HepG2 (cell line): ENCODE data around the gene DPEP2NB. TPM values are rescaled to one million over a fixed set of nuclear protein-coding genes. Genes with fewer than 3 reads are reported as not detected.
A peak's percentile ranks its signal among the peaks of the same experiment; 100 is the strongest.

Source experiments
- HOXA9 ChIP-seq: sonication (generic); formaldehyde crosslinking; IDR thresholded peaks from 2 replicates; pipeline ENCODE4 v1.8.1; 2022; ENCODE audit warnings: missing genetic modification reagents, mild to moderate bottlenecking, moderate library complexity, borderline replicate concordance
- IRF2 ChIP-seq: IDR thresholded peaks from 2 replicates; pipeline ENCODE4 v1.6.1; 2018; ENCODE audit warnings: missing genetic modification reagents, missing compliant biosample characterization
- KLF9 ChIP-seq: IDR thresholded peaks from 2 replicates; pipeline ENCODE4 v1.6.1; 2016; ENCODE audit warnings: low read depth
- MTA1 ChIP-seq: sonication (generic); formaldehyde crosslinking; IDR thresholded peaks from 2 replicates; pipeline ENCODE4 v1.4.0; 2020; ENCODE audit warnings: missing genetic modification reagents, mild to moderate bottlenecking, borderline replicate concordance
- MXI1 ChIP-seq: IDR thresholded peaks from 3 replicates; pipeline ENCODE4 v1.6.1; 2012; ENCODE audit warnings: low read depth, low read length, inconsistent platforms, borderline replicate concordance
- PHF8 ChIP-seq: sonication (generic); formaldehyde crosslinking; IDR thresholded peaks from 2 replicates; pipeline ENCODE4 v1.5.0; 2020; ENCODE audit warnings: missing genetic modification reagents
- PPARG ChIP-seq: conservative IDR thresholded peaks from 2 replicates; pipeline ENCODE4 v1.6.1; 2016; ENCODE audit warnings: missing biosample characterization, missing genetic modification reagents
- SAFB2 ChIP-seq: sonication (generic); formaldehyde crosslinking; IDR thresholded peaks from 2 replicates; pipeline ENCODE4 v1.5.1; 2020; ENCODE audit warnings: missing genetic modification reagents, low read depth, mild to moderate bottlenecking, borderline replicate concordance
- TRIM24 ChIP-seq: sonication (generic); formaldehyde crosslinking; IDR thresholded peaks from 2 replicates; pipeline ENCODE4 v1.8.0; 2022; ENCODE audit warnings: mild to moderate bottlenecking, missing genetic modification reagents
- ZFP62 ChIP-seq: sonication (generic); formaldehyde crosslinking; IDR thresholded peaks from 2 replicates; pipeline ENCODE4 v1.4.0; 2020; ENCODE audit warnings: missing genetic modification reagents
- ZFY ChIP-seq: sonication (generic); formaldehyde crosslinking; IDR thresholded peaks from 2 replicates; pipeline ENCODE4 v1.4.0; 2020; ENCODE audit warnings: missing genetic modification reagents
- ZNF10 ChIP-seq: sonication (generic); formaldehyde crosslinking; IDR thresholded peaks from 2 replicates; pipeline ENCODE4 v1.4.0; 2020; ENCODE audit warnings: mild to moderate bottlenecking, low read depth, missing genetic modification reagents, borderline replicate concordance
- ZNF230 ChIP-seq: sonication (generic); formaldehyde crosslinking; IDR thresholded peaks from 2 replicates; pipeline ENCODE4 v1.4.0; 2020; ENCODE audit warnings: mild to moderate bottlenecking, missing genetic modification reagents
- ZNF350 ChIP-seq: sonication (generic); formaldehyde crosslinking; IDR thresholded peaks from 2 replicates; pipeline ENCODE4 v1.4.0; 2020; ENCODE audit warnings: mild to moderate bottlenecking, low read depth, missing genetic modification reagents, borderline replicate concordance
- ZNF552 ChIP-seq: sonication (generic); formaldehyde crosslinking; IDR thresholded peaks from 2 replicates; pipeline ENCODE4 v1.9.0; 2022; ENCODE audit warnings: missing genetic modification reagents, mild to moderate bottlenecking, borderline replicate concordance
- polyA plus RNA-seq, 8 experiments: library from polyadenylated mRNA; depleted of rRNA in 3 of 8; stranded (reverse) in 7 of 8; unstranded in 1 of 8; fragments of >200 nt; fragmentation: Illumina TruSeq in 4 of 8; extraction: Trizol in 4 of 8; gene quantifications; 2 replicates each; pipeline versions ENCODE4 v1.2.1 to v1.2.3, GENCODE V29; 2011 to 2016; ENCODE audit warnings: low read depth in 4 of 8, missing spikeins in 1 of 8, mixed read lengths in 1 of 8; ENCODE audit not compliant: insufficient read depth in 1 of 8
- total RNA-seq, 5 experiments: library from RNA; depleted of rRNA; stranded (reverse); fragments of >200 nt; fragmentation: Illumina TruSeq; extraction: Trizol; gene quantifications; 2 replicates each; pipeline ENCODE4 v1.2.3, GENCODE V29; 2016; ENCODE audit warnings: low read depth in 1 of 5
- TF ChIP-seq, protein P1 (sequence below): sonication (generic); formaldehyde crosslinking; IDR thresholded peaks from 2 replicates; pipeline ENCODE4 v1.4.0; 2020; ENCODE audit warnings: missing genetic modification reagents
- TF ChIP-seq, protein P2 (sequence below): sonication (generic); formaldehyde crosslinking; IDR thresholded peaks from 2 replicates; pipeline ENCODE4 v1.9.0; 2022; ENCODE audit warnings: missing genetic modification reagents, mild to moderate bottlenecking, borderline replicate concordance
- TF ChIP-seq, protein P3 (sequence below): sonication (generic); formaldehyde crosslinking; IDR thresholded peaks from 2 replicates; pipeline ENCODE4 v1.4.0; 2020; ENCODE audit warnings: missing genetic modification reagents

DPEP2NB gene
- total and polyA plus RNA-seq, 2 of the 13 experiments (the other 11 are each of a cell fraction or from before 2014, with no cell fraction given): not detected

DNA sequence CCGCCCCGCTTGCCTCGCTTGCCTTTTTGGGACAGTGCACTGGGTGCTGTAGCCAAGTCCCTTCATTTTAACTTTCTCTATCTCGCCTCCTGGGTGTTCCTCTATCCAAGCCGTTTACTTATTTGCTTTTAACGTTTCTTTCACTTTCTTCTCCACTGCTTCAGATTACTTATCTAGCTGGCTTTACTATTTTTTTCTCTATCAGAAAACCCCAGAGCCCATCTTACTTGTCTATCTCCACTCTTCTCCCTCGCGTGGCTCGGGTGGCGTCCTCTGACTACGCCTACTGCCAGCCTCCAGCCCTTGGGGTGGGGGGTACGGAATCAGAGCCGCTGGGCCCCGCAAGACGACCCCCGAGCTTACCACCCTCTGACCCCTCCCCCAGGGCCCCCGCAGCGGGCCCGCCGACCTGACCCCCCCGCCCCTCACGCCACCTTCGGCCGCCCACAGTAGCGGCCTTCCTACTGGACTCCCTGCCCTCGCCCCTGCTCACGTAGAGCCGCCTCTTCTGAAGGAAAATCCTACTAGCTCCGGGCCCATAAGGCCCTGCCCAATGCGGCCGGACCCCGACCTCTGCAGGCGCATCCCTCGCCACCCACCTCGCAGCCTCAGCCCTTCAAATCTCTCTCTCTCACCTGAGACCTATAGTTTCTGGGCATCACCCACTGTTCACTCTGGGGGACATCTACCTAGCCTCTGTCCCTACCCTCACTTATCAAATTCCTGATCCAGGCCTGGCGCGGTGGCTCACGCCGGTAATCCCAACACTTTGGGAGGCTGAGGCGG, 46.3 kb downstream of the DPEP2NB start (continued):
- TF ChIP-seq, protein P1, sequence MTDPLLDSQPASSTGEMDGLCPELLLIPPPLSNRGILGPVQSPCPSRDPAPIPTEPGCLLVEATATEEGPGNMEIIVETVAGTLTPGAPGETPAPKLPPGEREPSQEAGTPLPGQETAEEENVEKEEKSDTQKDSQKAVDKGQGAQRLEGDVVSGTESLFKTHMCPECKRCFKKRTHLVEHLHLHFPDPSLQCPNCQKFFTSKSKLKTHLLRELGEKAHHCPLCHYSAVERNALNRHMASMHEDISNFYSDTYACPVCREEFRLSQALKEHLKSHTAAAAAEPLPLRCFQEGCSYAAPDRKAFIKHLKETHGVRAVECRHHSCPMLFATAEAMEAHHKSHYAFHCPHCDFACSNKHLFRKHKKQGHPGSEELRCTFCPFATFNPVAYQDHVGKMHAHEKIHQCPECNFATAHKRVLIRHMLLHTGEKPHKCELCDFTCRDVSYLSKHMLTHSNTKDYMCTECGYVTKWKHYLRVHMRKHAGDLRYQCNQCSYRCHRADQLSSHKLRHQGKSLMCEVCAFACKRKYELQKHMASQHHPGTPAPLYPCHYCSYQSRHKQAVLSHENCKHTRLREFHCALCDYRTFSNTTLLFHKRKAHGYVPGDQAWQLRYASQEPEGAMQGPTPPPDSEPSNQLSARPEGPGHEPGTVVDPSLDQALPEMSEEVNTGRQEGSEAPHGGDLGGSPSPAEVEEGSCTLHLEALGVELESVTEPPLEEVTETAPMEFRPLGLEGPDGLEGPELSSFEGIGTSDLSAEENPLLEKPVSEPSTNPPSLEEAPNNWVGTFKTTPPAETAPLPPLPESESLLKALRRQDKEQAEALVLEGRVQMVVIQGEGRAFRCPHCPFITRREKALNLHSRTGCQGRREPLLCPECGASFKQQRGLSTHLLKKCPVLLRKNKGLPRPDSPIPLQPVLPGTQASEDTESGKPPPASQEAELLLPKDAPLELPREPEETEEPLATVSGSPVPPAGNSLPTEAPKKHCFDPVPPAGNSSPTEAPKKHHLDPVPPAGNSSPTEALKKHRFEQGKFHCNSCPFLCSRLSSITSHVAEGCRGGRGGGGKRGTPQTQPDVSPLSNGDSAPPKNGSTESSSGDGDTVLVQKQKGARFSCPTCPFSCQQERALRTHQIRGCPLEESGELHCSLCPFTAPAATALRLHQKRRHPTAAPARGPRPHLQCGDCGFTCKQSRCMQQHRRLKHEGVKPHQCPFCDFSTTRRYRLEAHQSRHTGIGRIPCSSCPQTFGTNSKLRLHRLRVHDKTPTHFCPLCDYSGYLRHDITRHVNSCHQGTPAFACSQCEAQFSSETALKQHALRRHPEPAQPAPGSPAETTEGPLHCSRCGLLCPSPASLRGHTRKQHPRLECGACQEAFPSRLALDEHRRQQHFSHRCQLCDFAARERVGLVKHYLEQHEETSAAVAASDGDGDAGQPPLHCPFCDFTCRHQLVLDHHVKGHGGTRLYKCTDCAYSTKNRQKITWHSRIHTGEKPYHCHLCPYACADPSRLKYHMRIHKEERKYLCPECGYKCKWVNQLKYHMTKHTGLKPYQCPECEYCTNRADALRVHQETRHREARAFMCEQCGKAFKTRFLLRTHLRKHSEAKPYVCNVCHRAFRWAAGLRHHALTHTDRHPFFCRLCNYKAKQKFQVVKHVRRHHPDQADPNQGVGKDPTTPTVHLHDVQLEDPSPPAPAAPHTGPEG (CRISPR knock-in tag): no peak
- no peak for TF ChIP-seq HOXA9 (CRISPR knock-in tag)
- no peak for TF ChIP-seq KLF9 (CRISPR knock-in tag)
- TF ChIP-seq ZFY (CRISPR knock-in tag): peak; percentile 76
- peak; percentile 33; the same call in 1 of the 2 replicates for TF ChIP-seq MTA1
- no peak for TF ChIP-seq IRF2
- TF ChIP-seq, protein P2, sequence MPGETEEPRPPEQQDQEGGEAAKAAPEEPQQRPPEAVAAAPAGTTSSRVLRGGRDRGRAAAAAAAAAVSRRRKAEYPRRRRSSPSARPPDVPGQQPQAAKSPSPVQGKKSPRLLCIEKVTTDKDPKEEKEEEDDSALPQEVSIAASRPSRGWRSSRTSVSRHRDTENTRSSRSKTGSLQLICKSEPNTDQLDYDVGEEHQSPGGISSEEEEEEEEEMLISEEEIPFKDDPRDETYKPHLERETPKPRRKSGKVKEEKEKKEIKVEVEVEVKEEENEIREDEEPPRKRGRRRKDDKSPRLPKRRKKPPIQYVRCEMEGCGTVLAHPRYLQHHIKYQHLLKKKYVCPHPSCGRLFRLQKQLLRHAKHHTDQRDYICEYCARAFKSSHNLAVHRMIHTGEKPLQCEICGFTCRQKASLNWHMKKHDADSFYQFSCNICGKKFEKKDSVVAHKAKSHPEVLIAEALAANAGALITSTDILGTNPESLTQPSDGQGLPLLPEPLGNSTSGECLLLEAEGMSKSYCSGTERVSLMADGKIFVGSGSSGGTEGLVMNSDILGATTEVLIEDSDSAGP (CRISPR knock-in tag): no peak; the same call in 1 of the 2 replicates
- TF ChIP-seq ZNF10 (CRISPR knock-in tag): no peak
- no peak; the same call in 1 of the 2 replicates for TF ChIP-seq ZNF350 (CRISPR knock-in tag)
- no peak for TF ChIP-seq PPARG (CRISPR knock-in tag)
- no peak for TF ChIP-seq TRIM24
- TF ChIP-seq ZNF552: no peak
- TF ChIP-seq ZFP62 (CRISPR knock-in tag): no peak
- TF ChIP-seq MXI1: peak; percentile 57; the same call in 1 of the 3 replicates
- TF ChIP-seq PHF8 (CRISPR knock-in tag): peak; percentile 18
- peak; percentile 4 for TF ChIP-seq ZNF230 (CRISPR knock-in tag)
- no peak; the same call in 1 of the 2 replicates for TF ChIP-seq SAFB2 (CRISPR knock-in tag)
- TF ChIP-seq, protein P3, sequence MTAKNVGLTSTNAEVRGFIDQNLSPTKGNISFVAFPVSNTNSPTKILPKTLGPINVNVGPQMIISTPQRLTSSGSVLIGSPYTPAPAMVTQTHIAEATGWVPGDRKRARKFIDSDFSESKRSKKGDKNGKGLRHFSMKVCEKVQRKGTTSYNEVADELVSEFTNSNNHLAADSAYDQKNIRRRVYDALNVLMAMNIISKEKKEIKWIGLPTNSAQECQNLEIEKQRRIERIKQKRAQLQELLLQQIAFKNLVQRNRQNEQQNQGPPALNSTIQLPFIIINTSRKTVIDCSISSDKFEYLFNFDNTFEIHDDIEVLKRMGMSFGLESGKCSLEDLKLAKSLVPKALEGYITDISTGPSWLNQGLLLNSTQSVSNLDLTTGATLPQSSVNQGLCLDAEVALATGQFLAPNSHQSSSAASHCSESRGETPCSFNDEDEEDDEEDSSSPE (CRISPR knock-in tag): no peak
